Measurements from ENCODE around the gene GNG12.

GNG12 gene

GRCh38 chr1:67792103-67792502 lies 41.2 kb downstream of the GNG12 start:
- no peaks in the 10 kb centered on the region for H3K9me3 ChIP-seq (ENCODE audit: insufficient read depth, low read depth, low read length)
- H3K27ac ChIP-seq (ENCODE audit: low read length) = no peak overlapping the region
- no peak overlapping the region for H3K9ac ChIP-seq (ENCODE audit: low read depth, low read length)
- H3K36me3 ChIP-seq (ENCODE audit: insufficient read depth, low read depth, low read length) = no peaks in the 10 kb centered on the region
- no peak overlapping the region for H3K4me3 ChIP-seq (ENCODE audit: low read length)
- no peaks in the 10 kb centered on the region for H3K27me3 ChIP-seq (ENCODE audit: insufficient read depth, low read length)
- H3K4me1 ChIP-seq (ENCODE audit: insufficient read depth, low read length) = peaks cover 14% of the 10 kb centered on the region; the same call in 1 of the 2 replicates

- no peak overlapping the region for H3K9ac ChIP-seq (ENCODE audit: low read depth, low read length)
- no peaks in the 10 kb centered on the region for H3K27me3 ChIP-seq (ENCODE audit: insufficient read depth, low read length)
- H3K27ac ChIP-seq (ENCODE audit: low read length) = no peak overlapping the region
- no peak overlapping the region for H3K4me3 ChIP-seq (ENCODE audit: low read length)
- no peaks in the 10 kb centered on the region for H3K36me3 ChIP-seq (ENCODE audit: insufficient read depth, low read depth, low read length)
- peaks cover 14% of the 10 kb centered on the region; the same call in 1 of the 2 replicates for H3K4me1 ChIP-seq (ENCODE audit: insufficient read depth, low read length)
- H3K9me3 ChIP-seq (ENCODE audit: insufficient read depth, low read depth, low read length) = no peaks in the 10 kb centered on the region
Observed at GRCh38 chr1:67791686-67792085, 41.6 kb downstream of the GNG12 start.

GRCh38 chr1:67791261-67791660 lies 42.0 kb downstream of the GNG12 start:
- Histone ChIP-seq H3K4me3 (ENCODE audit: low read length) (no peak overlapping the region), H3K27ac (ENCODE audit: low read length) (no peak overlapping the region), H3K4me1 (ENCODE audit: insufficient read depth, low read length) (peaks cover 14% of the 10 kb centered on the region; the same call in 1 of the 2 replicates), H3K9me3 (ENCODE audit: insufficient read depth, low read depth, low read length) (no peaks in the 10 kb centered on the region), H3K27me3 (ENCODE audit: insufficient read depth, low read length) (no peaks in the 10 kb centered on the region), H3K36me3 (ENCODE audit: insufficient read depth, low read depth, low read length) (no peaks in the 10 kb centered on the region), H3K9ac (ENCODE audit: low read depth, low read length) (no peak overlapping the region)

GRCh38 chr1:67790201-67790692 lies 43.0 kb downstream of the GNG12 start:
- Histone ChIP-seq H3K4me3 (ENCODE audit: low read length) (no peak overlapping the region), H3K27me3 (ENCODE audit: insufficient read depth, low read length) (no peaks in the 10 kb centered on the region), H3K9me3 (ENCODE audit: insufficient read depth, low read depth, low read length) (no peaks in the 10 kb centered on the region), H3K4me1 (ENCODE audit: insufficient read depth, low read length) (peaks cover 14% of the 10 kb centered on the region; the same call in 1 of the 2 replicates), H3K27ac (ENCODE audit: low read length) (no peak overlapping the region), H3K9ac (ENCODE audit: low read depth, low read length) (no peak overlapping the region), H3K36me3 (ENCODE audit: insufficient read depth, low read depth, low read length) (no peaks in the 10 kb centered on the region)

GRCh38 chr1:67789551-67789950 lies 43.7 kb downstream of the GNG12 start:
- Histone ChIP-seq H3K4me3 (ENCODE audit: low read length) (no peak overlapping the region), H3K36me3 (ENCODE audit: insufficient read depth, low read depth, low read length) (no peaks in the 10 kb centered on the region), H3K9ac (ENCODE audit: low read depth, low read length) (no peak overlapping the region), H3K9me3 (ENCODE audit: insufficient read depth, low read depth, low read length) (no peaks in the 10 kb centered on the region), H3K4me1 (ENCODE audit: insufficient read depth, low read length) (peaks cover 14% of the 10 kb centered on the region; the same call in 1 of the 2 replicates), H3K27ac (ENCODE audit: low read length) (no peak overlapping the region), H3K27me3 (ENCODE audit: insufficient read depth, low read length) (no peaks in the 10 kb centered on the region)

GRCh38 chr1:67788904-67789303 lies 44.4 kb downstream of the GNG12 start:
- no peak overlapping the region for H3K27ac ChIP-seq (ENCODE audit: low read length)
- peaks cover 14% of the 10 kb centered on the region; the same call in 1 of the 2 replicates for H3K4me1 ChIP-seq (ENCODE audit: insufficient read depth, low read length)

GRCh38 chr1:67788238-67788790 lies 45.0 kb downstream of the GNG12 start:
- no peaks in the 10 kb centered on the region for H3K9me3 ChIP-seq (ENCODE audit: insufficient read depth, low read depth, low read length)
- H3K9ac ChIP-seq (ENCODE audit: low read depth, low read length) = no peak overlapping the region
- peaks cover 14% of the 10 kb centered on the region; the same call in 1 of the 2 replicates for H3K4me1 ChIP-seq (ENCODE audit: insufficient read depth, low read length)
- no peak overlapping the region for H3K4me3 ChIP-seq (ENCODE audit: low read length)
- H3K36me3 ChIP-seq (ENCODE audit: insufficient read depth, low read depth, low read length) = no peaks in the 10 kb centered on the region
- H3K27me3 ChIP-seq (ENCODE audit: insufficient read depth, low read length) = no peaks in the 10 kb centered on the region
- no peak overlapping the region for H3K27ac ChIP-seq (ENCODE audit: low read length)

More at GRCh38 chr1:67788904-67789303, 44.4 kb downstream of the GNG12 start:
- Histone ChIP-seq H3K36me3 (ENCODE audit: insufficient read depth, low read depth, low read length) (no peaks in the 10 kb centered on the region), H3K4me3 (ENCODE audit: low read length) (no peak overlapping the region), H3K9me3 (ENCODE audit: insufficient read depth, low read depth, low read length) (no peaks in the 10 kb centered on the region), H3K9ac (ENCODE audit: low read depth, low read length) (no peak overlapping the region), H3K27me3 (ENCODE audit: insufficient read depth, low read length) (no peaks in the 10 kb centered on the region)

- Histone ChIP-seq H3K27ac (ENCODE audit: low read length) (no peak overlapping the region), H3K4me3 (ENCODE audit: low read length) (no peak overlapping the region)
Observed at GRCh38 chr1:67787746-67788145, 45.5 kb downstream of the GNG12 start.

GRCh38 chr1:67785847-67786753 lies 47.2 kb downstream of the GNG12 start:
- no peak overlapping the region for H3K27ac ChIP-seq (ENCODE audit: low read length)

More at GRCh38 chr1:67787746-67788145, 45.5 kb downstream of the GNG12 start:
- Histone ChIP-seq H3K36me3 (ENCODE audit: insufficient read depth, low read depth, low read length) (no peaks in the 10 kb centered on the region), H3K4me1 (ENCODE audit: insufficient read depth, low read length) (peaks cover 13% of the 10 kb centered on the region; the same call in 1 of the 2 replicates), H3K9ac (ENCODE audit: low read depth, low read length) (no peak overlapping the region), H3K27me3 (ENCODE audit: insufficient read depth, low read length) (no peaks in the 10 kb centered on the region), H3K9me3 (ENCODE audit: insufficient read depth, low read depth, low read length) (no peaks in the 10 kb centered on the region)

GRCh38 chr1:67784545-67785186 lies 48.6 kb downstream of the GNG12 start:
- no peak overlapping the region for H3K27ac ChIP-seq (ENCODE audit: low read length)
- H3K36me3 ChIP-seq (ENCODE audit: insufficient read depth, low read depth, low read length) = no peaks in the 10 kb centered on the region
- no peaks in the 10 kb centered on the region for H3K9me3 ChIP-seq (ENCODE audit: insufficient read depth, low read depth, low read length)
- H3K27me3 ChIP-seq (ENCODE audit: insufficient read depth, low read length) = no peaks in the 10 kb centered on the region
- no peak overlapping the region for H3K4me3 ChIP-seq (ENCODE audit: low read length)
- no peaks in the 10 kb centered on the region; the same call in 1 of the 2 replicates for H3K4me1 ChIP-seq (ENCODE audit: insufficient read depth, low read length)
- H3K9ac ChIP-seq (ENCODE audit: low read depth, low read length) = no peak overlapping the region

More at GRCh38 chr1:67785847-67786753, 47.2 kb downstream of the GNG12 start:
- Histone ChIP-seq H3K36me3 (ENCODE audit: insufficient read depth, low read depth, low read length) (no peaks in the 10 kb centered on the region), H3K4me3 (ENCODE audit: low read length) (no peak overlapping the region), H3K4me1 (ENCODE audit: insufficient read depth, low read length) (no peaks in the 10 kb centered on the region; the same call in 1 of the 2 replicates), H3K9ac (ENCODE audit: low read depth, low read length) (no peak overlapping the region), H3K27me3 (ENCODE audit: insufficient read depth, low read length) (no peaks in the 10 kb centered on the region), H3K9me3 (ENCODE audit: insufficient read depth, low read depth, low read length) (no peaks in the 10 kb centered on the region)

- Histone ChIP-seq H3K27ac (ENCODE audit: low read length) (no peak overlapping the region), H3K4me1 (ENCODE audit: insufficient read depth, low read length) (no peaks in the 10 kb centered on the region), H3K9ac (ENCODE audit: low read depth, low read length) (no peak overlapping the region), H3K27me3 (ENCODE audit: insufficient read depth, low read length) (no peaks in the 10 kb centered on the region), H3K36me3 (ENCODE audit: insufficient read depth, low read depth, low read length) (no peaks in the 10 kb centered on the region), H3K9me3 (ENCODE audit: insufficient read depth, low read depth, low read length) (no peaks in the 10 kb centered on the region), H3K4me3 (ENCODE audit: low read length) (no peak overlapping the region)
Observed at GRCh38 chr1:67780637-67781036, 52.6 kb downstream of the GNG12 start.

Measured in iPS-20b (cell line).